Raji (cell line): ENCODE data around the gene DENND1B.

Experiments
- POLR2A ChIP-seq: IDR thresholded peaks from 2 replicates; pipeline ENCODE4 v1.6.1; 2011; ENCODE audit warnings: low read depth, low read length, control low read depth; ENCODE audit not compliant: insufficient read depth

DENND1B gene

DNA sequence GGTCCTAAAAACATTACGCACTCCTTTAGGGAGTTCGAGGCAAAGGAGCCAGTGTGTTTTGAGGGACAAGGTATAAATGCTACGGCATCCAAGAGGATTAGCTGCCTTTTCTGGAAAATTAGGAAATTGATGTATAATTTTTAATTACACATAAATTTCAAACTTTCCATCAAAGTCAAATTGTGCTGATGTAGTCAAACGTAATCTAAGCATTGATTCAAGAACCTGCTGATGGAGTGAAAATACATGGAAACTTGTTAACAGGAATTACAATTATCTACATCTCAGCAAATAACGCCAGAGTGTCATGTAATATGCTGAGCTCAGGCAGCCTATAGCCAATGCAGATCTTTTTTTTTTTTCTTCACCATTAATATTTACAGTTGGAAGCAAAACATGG, 312.7 kb downstream of the DENND1B start:
- TF ChIP-seq POLR2A, result no peak
